Stimulated activated CD8-positive, alpha-beta memory T cell treated with anti-CD3 and anti-CD28 coated beads, Interleukin-15, amount 100 ng/mL, for 24 hours (primary cell): ENCODE results near the gene THRA.

Experiments used
- DNase-seq: peaks from one replicate; pipeline ENCODE4 v3.0.0-alpha.2; 2020; ENCODE audit warnings: low read depth

Gene THRA

DNA sequence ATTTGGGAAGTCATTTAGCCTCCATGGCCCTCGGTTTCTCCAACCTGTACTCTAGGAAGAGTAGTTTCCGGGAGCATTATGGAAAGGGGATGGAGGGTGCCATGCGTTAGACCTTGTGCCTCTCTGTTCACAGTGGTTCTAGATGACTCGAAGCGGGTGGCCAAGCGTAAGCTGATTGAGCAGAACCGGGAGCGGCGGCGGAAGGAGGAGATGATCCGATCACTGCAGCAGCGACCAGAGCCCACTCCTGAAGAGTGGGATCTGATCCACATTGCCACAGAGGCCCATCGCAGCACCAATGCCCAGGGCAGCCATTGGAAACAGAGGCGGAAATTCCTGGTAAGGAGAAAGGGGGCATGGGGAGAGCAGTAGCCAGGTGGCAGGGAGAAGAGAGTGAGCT, 21.7 kb downstream of the THRA start:
- DNase-seq, result no peak

GRCh38 chr17:40086150-40087044, 23.6 kb downstream of the THRA start:
- no peak for DNase-seq

- no peak for DNase-seq
These were observed 24.5 kb downstream of the THRA start for GRCh38 chr17:40087049-40087794.

DNA sequence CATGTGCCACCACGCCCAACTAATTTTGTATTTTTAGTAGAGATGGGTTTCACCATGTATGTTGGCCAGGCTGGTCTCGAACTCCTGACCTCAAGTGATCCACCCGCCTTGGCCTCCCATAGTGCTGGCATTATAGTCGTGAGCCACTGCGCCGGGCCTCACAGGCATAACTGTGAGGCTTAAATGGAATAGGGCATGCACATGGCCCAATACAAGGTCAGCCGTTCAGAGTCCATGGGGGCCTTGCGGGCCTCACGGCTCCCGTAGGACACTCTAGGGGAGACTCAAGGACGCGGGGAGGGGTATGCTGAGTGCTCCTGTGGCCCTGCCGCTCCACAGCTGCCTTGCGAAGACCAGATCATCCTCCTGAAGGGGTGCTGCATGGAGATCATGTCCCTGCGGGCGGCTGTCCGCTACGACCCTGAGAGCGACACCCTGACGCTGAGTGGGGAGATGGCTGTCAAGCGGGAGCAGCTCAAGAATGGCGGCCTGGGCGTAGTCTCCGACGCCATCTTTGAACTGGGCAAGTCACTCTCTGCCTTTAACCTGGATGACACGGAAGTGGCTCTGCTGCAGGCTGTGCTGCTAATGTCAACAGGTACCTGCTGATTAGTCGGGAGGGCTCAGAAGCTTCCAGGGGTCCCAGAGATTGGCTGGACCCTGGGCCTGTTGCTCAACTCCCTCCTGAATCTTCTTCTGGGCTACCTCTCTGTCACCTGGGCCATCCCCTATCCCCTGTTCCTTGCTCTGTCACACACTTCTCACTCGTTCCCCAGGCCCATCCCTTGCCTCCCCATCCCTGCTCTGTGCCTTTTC, 25.3 kb downstream of the THRA start:
- DNase-seq, result no peak

DNA sequence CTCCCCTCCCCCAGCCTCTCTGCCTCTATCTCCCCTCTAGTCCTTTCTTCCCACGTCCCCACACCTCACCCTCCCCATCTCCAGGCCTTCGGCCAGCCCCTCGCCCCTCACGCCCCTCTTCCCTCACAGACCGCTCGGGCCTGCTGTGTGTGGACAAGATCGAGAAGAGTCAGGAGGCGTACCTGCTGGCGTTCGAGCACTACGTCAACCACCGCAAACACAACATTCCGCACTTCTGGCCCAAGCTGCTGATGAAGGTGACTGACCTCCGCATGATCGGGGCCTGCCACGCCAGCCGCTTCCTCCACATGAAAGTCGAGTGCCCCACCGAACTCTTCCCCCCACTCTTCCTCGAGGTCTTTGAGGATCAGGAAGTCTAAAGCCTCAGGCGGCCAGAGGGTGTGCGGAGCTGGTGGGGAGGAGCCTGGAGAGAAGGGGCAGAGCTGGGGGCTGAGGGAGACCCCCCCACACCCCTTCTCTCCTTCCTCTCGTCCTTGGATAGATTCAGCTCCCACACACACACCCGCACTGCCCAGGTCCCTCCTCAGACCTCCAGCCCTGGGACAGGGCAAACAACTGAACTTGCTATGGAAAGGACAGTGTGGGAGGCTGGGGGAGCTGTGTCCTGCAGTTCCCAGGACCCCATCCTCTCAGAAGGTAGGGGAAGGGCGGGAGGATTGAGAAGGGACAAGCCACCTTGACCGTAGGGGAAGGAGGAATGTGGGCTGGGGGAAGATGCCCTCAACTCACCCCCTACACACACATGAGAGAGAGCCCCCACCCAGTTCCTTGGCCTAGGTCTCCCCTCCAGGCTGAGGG, 26.5 kb downstream of the THRA start:
- no peak for DNase-seq

DNA sequence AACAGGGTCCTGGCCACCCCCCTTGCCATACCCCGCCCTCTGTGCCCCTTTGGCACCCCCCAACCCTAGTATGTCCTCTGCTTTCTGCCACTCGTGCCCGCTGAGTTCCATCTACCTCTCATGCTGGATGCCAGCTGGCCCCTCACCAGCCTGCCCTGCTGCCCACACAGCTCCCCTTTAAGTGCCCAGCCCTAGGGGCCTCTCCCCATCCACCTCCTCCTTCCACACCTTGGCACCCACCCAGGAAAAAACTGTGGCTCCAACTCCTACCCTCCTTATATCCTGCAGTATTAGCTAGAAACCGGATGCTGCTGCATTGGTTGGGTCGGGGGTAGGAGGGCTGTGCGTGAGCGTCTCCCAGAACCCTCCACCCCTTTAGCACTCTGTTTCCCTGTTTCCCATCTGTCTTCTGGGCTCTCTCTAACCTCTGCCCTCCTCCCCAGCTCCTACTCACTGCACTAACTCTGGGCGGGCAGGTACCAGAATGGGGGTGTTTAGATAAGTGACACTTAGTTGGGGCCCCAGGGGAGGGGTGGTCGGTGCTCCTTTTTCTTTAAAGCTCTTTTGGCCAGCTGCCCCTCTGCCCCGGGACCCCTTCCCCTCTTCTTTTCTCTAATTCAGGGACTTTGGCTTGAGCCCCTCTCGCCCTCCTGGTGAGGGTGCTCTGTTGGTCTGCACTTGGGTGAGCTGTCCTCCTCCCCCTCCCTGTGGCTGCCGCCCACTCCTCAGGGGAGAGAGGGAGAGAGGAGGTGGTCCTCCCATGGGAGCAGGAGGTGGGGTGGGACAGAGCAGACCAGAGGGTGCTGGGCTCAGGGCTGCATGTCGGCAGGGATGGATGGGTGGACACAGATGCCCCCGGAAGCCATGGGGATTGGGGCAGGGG, 27.7 kb downstream of the THRA start:
- DNase-seq, result no peak

DNA sequence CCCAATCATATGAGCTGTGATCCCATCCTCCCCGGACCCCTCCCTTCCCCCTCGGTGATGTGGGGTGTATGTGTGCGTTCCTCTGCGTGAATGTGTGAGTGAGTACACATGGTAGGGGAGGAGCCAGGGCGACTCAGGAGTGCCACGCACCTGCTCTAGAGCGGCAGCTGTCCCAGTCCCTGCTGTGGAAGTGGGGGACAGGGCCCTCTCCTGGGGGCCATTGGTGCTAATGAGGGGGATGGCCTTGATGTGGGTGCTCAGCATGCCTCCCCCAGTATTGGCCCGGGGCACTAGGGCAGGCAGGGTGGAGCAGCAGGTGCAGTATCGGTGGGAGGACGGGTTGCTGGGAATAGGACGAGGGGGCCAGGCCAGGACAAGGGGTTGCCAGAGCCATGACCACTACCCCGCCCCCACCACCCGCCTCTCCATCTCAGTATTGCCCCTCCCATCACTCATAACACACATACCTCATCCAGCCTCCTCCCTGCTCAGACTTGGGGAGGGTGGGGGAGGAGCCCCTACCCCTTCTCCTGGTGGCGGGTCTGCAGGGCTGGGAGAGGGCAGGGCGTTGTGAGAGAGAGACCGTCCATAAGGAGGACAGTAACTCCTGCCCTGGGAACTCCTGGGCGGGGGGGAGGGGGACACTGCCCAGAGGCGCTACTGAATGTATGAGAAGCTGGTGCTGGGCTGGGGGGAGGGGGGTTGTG, 29.1 kb downstream of the THRA start:
- no peak for DNase-seq

DNA sequence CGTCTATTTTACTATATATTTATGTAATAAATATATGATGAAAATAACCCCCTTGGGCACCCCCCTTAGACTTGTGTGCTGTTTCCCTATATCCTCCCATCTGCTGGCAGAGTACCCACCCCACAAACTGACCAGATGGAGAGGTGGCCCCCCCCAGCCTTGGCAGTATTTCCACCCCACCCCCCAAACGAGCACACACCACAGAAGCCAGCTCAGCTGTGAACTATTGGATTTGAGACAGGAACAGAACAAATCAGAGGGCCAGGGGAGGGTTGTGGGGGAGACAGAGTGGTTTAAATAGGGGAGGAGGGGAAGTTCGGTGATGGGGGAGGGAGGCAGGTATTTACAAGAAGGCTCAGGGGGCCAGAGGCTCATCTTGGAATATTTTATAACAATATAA, 29.8 kb downstream of the THRA start:
- DNase-seq, result no peak

DNA sequence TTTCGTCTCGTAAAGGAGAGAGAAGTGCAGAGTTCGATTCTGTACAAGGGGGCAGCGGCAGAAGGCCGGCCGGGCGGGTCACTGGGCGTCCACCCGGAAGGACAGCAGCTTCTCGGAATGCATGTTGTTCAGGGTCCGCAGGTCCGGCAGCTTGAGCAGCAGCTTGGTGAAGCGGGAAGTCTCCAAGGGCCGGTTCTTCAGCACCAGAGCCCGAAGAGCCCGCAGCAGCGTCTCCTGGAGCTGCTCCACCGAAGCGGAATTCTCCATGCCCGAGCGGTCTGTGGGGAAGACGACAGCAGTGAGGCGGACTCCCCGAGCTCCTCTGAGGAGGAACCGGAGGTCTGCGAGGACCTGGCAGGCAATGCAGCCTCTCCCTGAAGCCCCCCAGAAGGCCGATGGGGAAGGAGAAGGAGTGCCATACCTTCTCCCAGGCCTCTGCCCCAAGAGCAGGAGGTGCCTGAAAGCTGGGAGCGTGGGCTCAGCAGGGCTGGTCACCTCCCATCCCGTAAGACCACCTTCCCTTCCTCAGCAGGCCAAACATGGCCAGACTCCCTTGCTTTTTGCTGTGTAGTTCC, 30.3 kb downstream of the THRA start:
- DNase-seq, result no peak

DNA sequence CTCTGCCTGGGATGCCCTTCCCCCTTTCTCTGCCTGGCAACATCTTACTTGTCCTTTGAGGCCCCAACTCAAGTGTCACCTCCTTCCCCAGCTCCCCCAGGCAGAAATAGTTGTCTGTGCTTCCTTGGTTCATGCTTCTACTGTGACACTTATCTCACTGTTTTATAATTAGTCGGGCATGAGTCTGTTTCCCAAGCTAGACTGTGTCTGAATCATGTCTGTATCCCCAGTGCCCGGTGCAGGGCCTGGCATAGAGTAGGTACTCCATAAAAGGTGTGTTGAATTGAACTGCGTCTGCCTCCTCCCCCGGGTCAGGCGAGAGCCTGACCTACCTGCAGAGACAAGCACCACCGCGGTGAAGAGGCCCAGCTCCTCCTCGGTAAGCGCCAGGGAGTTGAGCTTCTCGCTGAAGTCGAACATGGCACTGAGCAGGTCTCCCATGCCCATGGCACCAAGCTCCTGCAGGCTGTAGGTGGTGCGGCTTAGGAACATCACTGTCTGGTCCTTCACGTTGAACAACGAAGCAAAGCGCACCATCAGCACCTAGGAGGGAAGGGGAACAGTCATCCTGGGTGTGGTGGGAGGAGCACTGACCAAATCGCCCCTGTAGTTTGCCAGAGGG, 30.9 kb downstream of the THRA start:
- no peak for DNase-seq

- DNase-seq, result no peak
These were observed 32.1 kb downstream of the THRA start for GRCh38 chr17:40094874-40095273.

DNA sequence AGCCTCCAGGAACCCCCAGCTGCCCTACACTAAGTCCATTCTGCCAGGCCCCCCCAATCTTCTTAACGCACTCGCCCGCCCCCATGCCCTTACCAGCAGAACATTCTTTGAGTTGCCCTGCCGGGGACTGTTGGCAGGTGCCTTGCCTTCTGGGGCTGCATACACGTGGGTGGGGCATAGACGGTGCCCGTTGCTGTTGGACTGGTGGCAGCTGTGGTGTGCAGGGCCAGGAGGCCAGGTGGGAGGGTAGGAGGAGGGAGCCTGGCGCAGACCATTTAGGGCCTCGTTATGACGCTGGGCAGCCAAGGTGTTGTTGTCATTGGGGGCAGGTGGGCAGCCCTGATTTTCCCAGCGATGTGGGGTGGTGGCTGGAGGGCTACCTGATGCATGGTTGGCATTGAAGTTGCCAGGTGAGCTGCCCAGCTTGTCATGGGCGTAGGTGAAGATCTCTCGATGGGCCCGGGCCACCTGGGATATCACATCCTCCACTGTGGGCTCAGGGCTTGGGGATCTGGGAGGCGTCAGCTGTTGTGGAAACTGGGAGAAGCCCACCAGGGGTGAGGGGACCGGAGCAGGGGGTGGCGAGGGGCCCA, 32.7 kb downstream of the THRA start:
- DNase-seq, result no peak

DNA sequence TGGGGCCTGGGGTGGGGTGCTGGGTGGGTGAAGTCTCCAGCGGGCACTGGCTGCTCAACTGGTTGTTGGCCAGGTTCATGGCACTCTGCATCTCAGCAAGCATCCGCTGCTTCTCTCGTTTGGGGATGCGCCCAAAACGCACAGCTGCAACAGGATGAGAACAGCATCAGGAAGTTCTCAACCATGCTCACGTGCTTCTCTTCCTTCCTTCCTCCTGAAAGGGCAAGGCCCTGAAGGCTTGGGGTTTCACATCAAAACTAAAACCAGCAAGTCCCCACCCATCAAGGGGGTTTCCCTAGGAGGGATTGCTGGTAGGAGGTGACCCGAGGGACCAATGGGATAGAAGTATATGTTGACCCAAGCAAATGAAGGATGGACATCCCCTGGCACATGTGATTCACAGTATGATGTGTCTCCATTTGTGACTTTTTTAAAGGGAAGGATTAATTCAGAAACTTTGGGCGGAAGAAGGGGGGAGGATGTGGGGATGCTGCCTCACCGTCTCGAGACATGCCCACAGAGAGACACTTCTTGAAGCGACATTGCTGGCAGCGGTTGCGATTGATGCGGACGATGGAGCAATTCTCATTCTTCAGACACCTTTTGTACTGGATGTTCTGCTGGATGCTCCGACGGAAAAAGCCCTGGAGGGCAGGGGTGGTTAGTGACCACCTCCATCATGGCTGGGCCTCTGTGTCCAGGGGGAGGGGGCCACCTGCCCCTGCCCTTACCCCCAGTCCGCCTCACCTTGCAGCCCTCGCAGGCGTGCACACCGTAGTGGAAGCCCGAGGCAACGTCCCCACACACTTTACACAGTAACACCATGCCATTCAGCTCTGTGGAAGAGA, 33.4 kb downstream of the THRA start:
- peak; percentile 40 for DNase-seq

DNA sequence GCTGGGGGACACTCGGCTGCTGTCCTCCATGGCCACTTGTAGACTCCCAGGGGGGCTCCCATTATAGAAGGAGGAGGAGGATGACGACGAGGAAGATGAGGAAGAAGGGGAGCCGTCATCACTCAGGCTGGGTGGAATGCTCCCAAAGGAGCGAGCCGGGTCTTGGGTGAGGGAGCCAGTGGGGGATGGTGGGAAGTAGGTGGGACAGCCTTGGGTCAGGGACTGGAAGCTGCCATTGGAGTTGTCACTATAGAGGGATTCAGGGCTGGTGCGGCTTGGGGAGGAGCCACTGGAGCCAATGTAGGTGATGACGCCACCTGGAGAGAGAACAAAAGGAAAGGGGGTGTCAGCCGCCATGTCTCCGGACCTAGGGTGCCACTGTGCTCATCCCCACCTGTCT, 34.3 kb downstream of the THRA start:
- DNase-seq, result no peak

- DNase-seq, result no peak
These were observed 35.4 kb downstream of the THRA start for GRCh38 chr17:40097931-40098845.

DNA sequence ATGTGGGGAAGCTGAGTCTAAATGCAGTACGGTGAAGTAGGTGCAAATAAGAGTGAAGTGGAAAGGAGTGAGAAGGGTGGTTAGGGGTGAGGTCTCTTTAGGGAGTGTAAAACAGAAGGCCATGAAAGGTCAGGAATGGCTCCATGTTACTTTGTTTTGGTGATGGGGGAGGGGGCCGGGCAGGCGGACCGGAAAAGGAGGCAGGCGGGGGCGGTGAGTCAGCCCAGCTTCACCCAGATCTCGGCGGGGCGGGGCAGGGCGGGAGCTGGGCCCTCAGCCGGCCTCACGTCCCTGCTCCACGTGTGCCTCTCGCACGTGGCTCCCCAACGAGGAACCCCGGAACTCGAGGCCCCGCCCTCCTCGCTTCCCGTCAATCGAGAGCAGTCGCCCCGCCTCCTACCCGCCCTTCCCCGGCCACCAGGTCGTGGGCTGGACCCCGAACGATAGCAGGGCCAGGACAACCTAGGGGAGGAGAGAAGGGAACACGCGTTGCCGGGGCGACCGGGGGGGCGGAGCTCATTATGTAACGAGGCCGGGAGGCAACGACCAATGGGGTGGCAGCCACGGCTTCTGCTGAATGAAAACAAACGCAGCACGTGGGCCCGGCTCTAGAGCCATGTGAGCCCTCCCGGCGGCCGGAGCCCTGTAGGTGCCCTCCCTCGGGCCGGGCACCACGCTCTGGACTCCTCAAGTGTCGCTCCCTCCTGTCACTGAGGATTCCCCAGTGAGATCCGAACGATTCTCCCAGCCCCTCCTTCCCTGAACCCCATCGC, 36.3 kb downstream of the THRA start:
- DNase-seq, result peak; percentile 95
